Stimulated activated memory B cell treated with anti-CD40 and anti-IgM and Interleukin-4, amounts not matched to agents 10 μg/mL and 1 μg/mL and 100 μg/mL, for 72 hours (primary cell): ENCODE data around the gene TAF5.
"Not testable (repeated sequence)": the region's sequence is repeated elsewhere in the genome, so short reads cannot be mapped to it uniquely, and the experiment has no call there.

ENCODE experiments used
- ATAC-seq: fragments of 150-1000 bp; cut with Tn5 transposase; 2 replicates; pipeline ENCODE4 v1.10.0; 2021
- H3K27ac Mint-ChIP-seq: one replicate; pipeline ENCODE4 v1.8.0; 2022; ENCODE audit warnings: mild to moderate bottlenecking, mixed read lengths
- H3K27me3 Mint-ChIP-seq: one replicate; pipeline ENCODE4 v1.8.0; 2022; ENCODE audit warnings: mixed read lengths
- H3K36me3 Mint-ChIP-seq: one replicate; pipeline ENCODE4 v1.8.0; 2022; ENCODE audit warnings: mixed read lengths
- H3K4me1 Mint-ChIP-seq: one replicate; pipeline ENCODE4 v1.8.0; 2022; ENCODE audit warnings: mixed read lengths
- H3K4me3 Mint-ChIP-seq: one replicate; pipeline ENCODE4 v1.8.0; 2022; ENCODE audit warnings: mild to moderate bottlenecking, moderate library complexity, mixed read lengths
- H3K9me3 Mint-ChIP-seq: one replicate; pipeline ENCODE4 v1.8.0; 2022; ENCODE audit warnings: mixed read lengths

TAF5 gene

DNA sequence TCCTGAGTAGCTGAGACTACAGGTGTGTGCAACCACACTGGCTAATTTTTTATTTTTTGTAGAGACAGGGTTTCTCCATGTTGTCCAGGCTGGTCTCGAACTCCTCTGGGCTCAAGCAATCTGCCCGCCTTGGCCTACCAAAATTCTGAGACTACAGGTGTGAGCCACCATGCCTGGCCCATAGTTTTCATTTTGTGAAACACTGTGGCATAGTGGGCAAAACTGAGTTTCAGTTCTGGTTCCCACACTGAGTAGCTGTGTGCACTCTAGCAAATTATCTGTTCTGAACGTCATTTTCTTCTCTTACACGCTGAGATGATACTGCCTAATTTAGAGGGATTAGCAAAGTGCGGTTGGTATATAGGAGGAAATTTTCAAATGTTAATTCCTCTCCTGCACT is 15.0 kb downstream of the TAF5 start:
- H3K27me3 Mint-ChIP-seq: no peaks in the 10 kb centered on the region
- no peak overlapping the region for H3K27ac Mint-ChIP-seq
- peak; percentile 80 for ATAC-seq
- no peaks in the 10 kb centered on the region for H3K4me1 Mint-ChIP-seq
- H3K9me3 Mint-ChIP-seq: no peaks in the 10 kb centered on the region
- H3K36me3 Mint-ChIP-seq: peaks cover 26% of the 10 kb centered on the region
- H3K4me3 Mint-ChIP-seq: no peak overlapping the region

DNA sequence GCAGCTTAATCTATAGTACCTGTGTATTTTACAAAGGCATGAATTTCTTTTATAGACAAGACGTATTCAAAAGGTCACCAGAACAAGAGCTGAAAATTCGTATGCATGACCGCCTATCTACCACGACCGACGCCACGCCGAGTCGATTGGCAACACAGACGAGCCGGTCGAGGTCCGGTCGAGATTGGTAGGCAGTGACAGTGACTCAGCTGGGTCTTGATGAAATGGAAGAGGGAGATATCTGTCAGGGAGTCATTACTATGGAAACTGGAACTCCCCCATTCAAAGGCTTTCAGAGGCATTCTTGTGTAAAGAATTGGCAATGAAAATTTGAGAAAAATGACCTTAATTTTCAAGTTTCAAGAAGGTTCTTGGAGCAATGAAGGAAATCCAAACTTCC is 26.4 kb downstream of the TAF5 start:
- H3K4me1 Mint-ChIP-seq: peaks cover 46% of the 10 kb centered on the region
- no peaks in the 10 kb centered on the region for H3K9me3 Mint-ChIP-seq
- peaks cover 16% of the 10 kb centered on the region for H3K36me3 Mint-ChIP-seq
- H3K4me3 Mint-ChIP-seq: peak overlapping the region; percentile 71
- H3K27ac Mint-ChIP-seq: no peak overlapping the region
- H3K27me3 Mint-ChIP-seq: no peaks in the 10 kb centered on the region
- no peak for ATAC-seq

DNA sequence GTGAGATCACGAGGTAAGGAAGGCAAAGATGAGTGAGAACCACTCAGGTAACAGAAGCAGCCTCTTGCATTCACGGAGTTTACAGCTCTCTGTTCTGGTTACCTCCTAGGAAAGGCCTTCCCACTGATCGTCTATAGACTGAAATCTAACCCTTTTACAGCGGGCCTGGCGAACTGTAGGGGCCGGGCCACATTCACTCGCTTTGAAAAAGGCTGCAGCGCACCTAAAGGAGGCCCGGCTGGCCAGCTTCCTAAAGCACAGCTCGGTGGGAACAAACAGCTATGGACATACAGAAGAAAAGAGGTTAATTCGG is 27.9 kb downstream of the TAF5 start:
- Mint-ChIP-seq H3K27ac (peak overlapping the region; percentile 89), H3K9me3 (no peaks in the 10 kb centered on the region), H3K27me3 (no peaks in the 10 kb centered on the region), H3K4me3 (peak overlapping the region; percentile 94), H3K36me3 (peaks cover 28% of the 10 kb centered on the region), H3K4me1 (peaks cover 46% of the 10 kb centered on the region)
- no peak for ATAC-seq

DNA sequence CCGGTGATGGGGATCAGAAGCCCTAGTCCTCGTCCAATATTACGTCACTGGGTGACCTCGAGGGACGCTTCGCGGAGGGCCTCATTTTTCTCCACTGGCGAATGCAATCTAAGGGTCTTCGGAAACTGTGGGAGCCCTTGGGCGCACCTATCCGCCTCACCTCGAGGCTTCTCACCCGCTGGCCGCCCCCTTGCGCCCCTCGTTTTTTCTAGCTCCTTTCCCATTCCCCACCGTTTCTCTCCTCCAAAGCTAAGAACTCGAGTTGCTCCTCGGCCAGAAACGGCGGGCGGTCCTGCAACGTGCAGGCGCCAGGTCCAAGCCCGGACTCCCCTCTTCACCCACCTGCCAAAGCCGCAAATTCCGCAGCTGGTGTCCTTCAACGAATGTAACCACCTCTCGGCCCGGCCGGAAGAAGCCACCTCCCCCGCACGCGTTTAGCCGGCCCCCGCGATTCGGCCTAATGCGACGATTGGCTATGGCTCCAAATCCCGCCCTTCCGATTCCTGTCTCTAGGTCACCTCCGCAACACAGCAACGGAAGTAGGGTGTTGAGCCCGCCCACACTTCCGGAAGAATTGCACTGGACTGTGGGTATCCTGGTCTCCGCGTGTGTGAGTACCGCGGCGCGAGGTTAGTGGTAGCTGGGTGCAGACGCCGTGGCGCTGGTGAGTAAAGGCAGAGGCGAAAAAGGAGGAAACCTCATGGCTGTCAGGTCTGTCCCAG is 28.5 kb downstream of the TAF5 start, which contains the start of the genes ATP5MK and PDCD11:
Gene ATP5MK, minus strand, starts transcription at position 409 of the 722 bp plus-strand sequence. CDS start 4,018 bp downstream, outside the sequence.
Gene PDCD11, plus strand, starts transcription at position 560 of the 722 bp plus-strand sequence. CDS start 1,801 bp downstream, outside the sequence.
- Mint-ChIP-seq H3K27me3 (no peaks in the 10 kb centered on the region), H3K27ac (peak within 1 kb of the TSS; percentile 89), H3K36me3 (peaks cover 33% of the 10 kb centered on the region), H3K4me1 (peaks cover 46% of the 10 kb centered on the region), H3K9me3 (no peaks in the 10 kb centered on the region), H3K4me3 (peak within 1 kb of the TSS; percentile 94)
- ATAC-seq: peak; percentile 100

DNA sequence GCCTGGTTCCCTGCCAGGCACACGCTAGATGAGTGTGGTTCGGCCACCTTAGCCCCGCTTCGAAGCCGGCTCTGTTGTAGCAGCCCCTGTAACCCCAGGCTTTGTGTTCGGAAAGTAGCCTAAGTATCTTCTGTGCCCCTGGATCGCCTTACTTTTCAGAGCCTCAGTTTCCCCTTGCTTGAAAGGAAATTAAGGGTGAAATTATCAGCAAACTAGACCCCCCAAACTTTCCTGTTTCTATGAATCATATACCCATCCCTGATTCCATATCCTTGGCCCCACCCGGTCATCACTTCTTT is 29.0 kb downstream of the TAF5 start:
- Mint-ChIP-seq H3K9me3 (no peaks in the 10 kb centered on the region), H3K36me3 (peaks cover 35% of the 10 kb centered on the region), H3K4me1 (peaks cover 46% of the 10 kb centered on the region), H3K27me3 (no peaks in the 10 kb centered on the region), H3K27ac (peak overlapping the region; percentile 89), H3K4me3 (peak overlapping the region; percentile 94)
- ATAC-seq: no peak

DNA sequence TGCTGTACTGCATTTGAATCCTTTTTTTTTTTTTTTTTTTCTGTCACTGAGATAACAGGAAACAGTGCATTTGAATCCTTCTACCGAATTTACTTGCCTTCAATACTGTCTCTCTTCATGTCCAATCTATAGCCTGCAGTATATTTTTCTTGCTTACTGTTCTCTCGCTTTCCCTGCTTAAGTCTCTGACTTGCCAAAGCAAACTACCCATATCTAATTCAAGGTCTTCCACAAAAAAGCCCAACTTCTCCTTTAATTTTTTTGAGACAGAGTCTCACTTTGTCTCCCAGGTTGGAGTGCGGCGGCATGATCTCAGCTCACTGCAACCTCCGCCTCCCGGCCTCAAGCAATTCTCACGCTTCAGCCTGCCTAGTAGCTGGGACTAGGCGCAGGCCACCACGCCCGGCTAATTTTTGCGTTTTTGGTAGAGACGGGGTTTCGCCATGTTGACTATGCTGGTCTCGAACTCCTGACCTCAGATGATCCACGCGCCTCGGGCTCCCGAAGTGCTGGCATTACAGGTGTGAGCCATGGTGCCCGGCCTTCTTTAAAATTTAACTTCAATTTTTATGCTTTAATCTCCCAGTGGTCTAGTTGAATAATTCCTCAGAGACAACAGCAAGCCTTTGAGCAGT is 29.5 kb downstream of the TAF5 start:
- Mint-ChIP-seq H3K4me3 (peak overlapping the region; percentile 94), H3K4me1 (peaks cover 46% of the 10 kb centered on the region), H3K9me3 (no peaks in the 10 kb centered on the region), H3K27ac (peak overlapping the region; percentile 89), H3K27me3 (no peaks in the 10 kb centered on the region), H3K36me3 (peaks cover 35% of the 10 kb centered on the region)
- ATAC-seq: no peak

DNA sequence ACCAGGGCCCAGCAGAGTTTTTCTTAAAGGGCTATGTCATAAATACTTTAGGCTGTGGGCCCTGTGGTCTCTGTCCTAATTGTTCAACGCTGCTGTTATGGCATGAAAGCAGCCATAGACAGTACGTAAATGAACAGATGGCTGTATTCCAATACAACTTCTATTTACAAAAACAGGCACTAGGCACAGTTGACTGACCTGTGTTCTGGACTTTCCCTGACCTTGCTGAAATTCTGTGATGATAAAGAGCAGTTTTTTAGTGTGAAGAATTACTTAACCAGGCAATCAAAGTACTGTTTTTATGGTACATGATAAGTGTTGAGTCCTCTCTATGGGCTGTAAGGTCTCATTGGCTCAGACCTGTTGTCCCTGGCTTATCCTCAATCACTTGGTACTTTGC is 45.8 kb downstream of the TAF5 start:
- no peaks in the 10 kb centered on the region for H3K9me3 Mint-ChIP-seq
- H3K27me3 Mint-ChIP-seq: no peaks in the 10 kb centered on the region
- H3K4me3 Mint-ChIP-seq: no peak overlapping the region
- peaks cover 56% of the 10 kb centered on the region for H3K36me3 Mint-ChIP-seq
- no peak overlapping the region for H3K27ac Mint-ChIP-seq
- no peak for ATAC-seq
- H3K4me1 Mint-ChIP-seq: no peaks in the 10 kb centered on the region

DNA sequence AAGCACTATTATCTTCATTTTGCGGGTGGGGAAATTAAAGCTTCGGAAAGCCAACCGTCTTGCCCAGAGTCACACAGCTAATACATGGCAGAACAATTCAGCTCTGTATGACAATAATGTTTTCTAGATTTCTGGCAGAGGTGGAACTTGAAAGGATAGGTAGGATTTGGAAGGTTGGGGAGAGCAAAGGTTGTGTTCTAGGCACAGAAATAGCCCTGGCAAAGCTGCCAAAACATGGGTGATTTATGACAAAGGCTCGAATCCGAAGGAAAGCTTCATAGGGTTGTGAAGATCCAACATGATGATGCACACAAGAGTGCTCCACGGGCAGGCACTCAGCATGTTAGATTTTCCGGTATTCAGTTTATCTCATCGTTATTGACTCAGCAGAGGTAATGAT is 47.8 kb downstream of the TAF5 start:
- no peaks in the 10 kb centered on the region for H3K27me3 Mint-ChIP-seq
- H3K27ac Mint-ChIP-seq: no peak overlapping the region
- no peaks in the 10 kb centered on the region for H3K4me1 Mint-ChIP-seq
- H3K9me3 Mint-ChIP-seq: no peaks in the 10 kb centered on the region
- no peak for ATAC-seq
- peaks cover 48% of the 10 kb centered on the region for H3K36me3 Mint-ChIP-seq
- no peak overlapping the region for H3K4me3 Mint-ChIP-seq

DNA sequence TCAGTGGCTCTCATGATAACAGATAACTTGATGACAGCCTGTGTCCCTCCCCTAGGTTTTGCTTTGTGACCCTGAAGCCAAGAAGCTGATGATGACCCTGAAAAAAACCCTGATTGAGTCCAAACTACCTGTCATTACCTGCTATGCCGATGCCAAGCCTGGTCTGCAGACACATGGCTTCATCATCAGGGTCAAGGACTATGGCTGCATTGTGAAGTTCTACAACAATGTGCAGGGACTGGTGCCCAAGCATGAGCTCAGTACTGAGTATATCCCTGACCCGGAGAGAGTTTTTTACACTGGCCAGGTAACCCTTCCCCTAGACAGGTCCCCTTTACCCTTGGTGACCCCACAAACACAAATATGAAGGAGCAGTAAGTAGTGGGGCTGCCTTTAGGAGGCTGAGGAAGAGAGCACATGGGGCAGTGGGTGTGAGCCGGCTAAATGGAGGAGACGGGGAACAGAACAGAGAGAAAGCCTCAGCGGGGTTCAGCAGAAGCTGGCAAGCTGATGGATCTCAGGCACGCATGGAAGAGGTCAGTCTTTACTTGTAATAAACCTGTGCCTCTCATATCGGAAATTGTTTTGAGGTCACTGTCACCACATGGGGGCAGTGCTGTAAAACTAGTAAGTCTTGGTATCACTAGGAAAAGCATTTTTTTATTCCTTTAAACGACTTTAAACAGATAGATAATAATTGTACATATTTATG is 48.8 kb downstream of the TAF5 start:
- H3K4me3 Mint-ChIP-seq: no peak overlapping the region
- peaks cover 53% of the 10 kb centered on the region for H3K36me3 Mint-ChIP-seq
- no peaks in the 10 kb centered on the region for H3K9me3 Mint-ChIP-seq
- no peak for ATAC-seq
- no peaks in the 10 kb centered on the region for H3K4me1 Mint-ChIP-seq
- H3K27ac Mint-ChIP-seq: no peak overlapping the region
- no peaks in the 10 kb centered on the region for H3K27me3 Mint-ChIP-seq

DNA sequence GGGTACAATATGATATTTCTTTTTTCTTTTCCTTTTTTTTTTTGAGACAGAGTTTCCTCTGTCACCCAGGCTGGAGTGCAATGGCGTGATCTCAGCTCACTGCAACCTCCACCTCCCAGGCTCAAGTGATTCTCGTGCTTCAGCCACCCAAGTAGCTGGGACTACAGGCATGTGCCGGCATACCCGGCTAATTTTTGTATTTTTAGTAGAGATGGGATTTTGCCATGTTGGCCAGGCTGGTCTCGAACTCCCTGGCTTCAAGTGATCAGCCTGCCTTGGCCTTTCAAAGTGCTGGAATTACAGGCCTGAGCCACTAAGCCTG is 49.3 kb downstream of the TAF5 start:
- not testable (repeated sequence) for H3K27ac Mint-ChIP-seq, H3K9me3 Mint-ChIP-seq, H3K4me3 Mint-ChIP-seq, H3K27me3 Mint-ChIP-seq, H3K4me1 Mint-ChIP-seq, ATAC-seq
- peaks cover 54% of the 10 kb centered on the region for H3K36me3 Mint-ChIP-seq

DNA sequence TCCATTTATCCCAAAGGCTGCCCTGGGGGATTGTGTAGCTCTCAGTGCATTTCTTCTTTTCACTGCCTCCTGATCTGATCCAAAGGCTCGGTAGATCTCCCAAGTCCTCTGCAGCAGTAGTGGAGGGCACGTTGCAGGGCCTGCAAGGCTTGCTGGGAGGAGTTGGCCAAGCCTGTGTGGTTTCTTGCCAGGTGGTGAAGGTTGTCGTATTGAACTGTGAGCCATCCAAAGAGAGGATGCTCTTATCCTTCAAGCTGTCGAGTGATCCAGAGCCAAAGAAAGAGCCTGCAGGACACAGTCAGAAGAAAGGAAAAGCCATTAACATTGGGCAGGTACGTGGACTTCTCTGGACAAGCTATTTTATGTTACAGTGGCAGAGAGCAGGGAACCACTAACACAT is 49.8 kb downstream of the TAF5 start:
- H3K9me3 Mint-ChIP-seq: no peaks in the 10 kb centered on the region
- no peak overlapping the region for H3K27ac Mint-ChIP-seq
- no peaks in the 10 kb centered on the region for H3K27me3 Mint-ChIP-seq
- H3K4me1 Mint-ChIP-seq: no peaks in the 10 kb centered on the region
- no peak for ATAC-seq
- H3K4me3 Mint-ChIP-seq: no peak overlapping the region
- H3K36me3 Mint-ChIP-seq: peaks cover 59% of the 10 kb centered on the region

DNA sequence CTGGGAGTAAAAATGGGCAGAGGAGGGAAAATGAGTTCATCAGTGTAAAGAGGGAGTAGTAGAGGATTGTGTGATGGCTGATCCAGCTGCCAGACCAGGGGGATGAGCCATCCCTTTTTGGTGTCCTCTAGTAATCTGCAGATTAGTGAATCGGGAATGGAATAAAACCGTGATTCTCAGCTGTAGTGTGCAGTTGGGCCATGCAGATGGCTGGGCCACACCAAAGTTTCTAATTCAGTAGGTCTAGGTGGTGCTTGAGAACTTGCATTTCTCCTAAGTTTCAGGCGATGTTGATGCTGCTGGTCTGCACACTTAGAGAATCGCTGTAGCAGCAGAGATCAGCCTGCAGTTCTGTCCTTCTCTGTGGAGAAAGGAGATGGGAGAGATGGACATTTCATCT is 51.3 kb downstream of the TAF5 start:
- ATAC-seq: no peak
- Mint-ChIP-seq H3K36me3 (peaks cover 69% of the 10 kb centered on the region), H3K27me3 (no peaks in the 10 kb centered on the region), H3K4me1 (no peaks in the 10 kb centered on the region), H3K27ac (no peak overlapping the region), H3K4me3 (no peak overlapping the region), H3K9me3 (no peaks in the 10 kb centered on the region)

DNA sequence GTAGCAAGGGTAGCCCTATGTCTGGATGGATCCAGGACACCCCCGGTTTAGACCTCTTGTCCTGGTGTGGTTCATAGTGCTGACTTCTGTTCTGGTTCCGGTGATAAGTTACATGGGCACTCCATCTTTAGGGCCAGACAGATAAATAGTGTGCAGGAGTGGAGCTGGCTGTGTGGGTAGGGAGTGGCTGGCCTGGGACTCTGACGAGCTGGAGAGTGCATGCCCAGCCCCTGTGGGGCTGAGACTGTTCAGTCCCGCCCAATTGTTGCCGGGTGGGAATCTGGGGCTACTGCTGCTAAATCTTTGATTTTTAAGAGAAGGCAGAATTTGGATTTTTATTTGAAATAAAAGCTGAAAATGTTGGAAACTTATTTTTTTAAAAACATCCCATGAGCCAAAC is 56.0 kb downstream of the TAF5 start:
- Mint-ChIP-seq H3K27ac (no peak overlapping the region), H3K27me3 (no peaks in the 10 kb centered on the region), H3K36me3 (peaks cover 67% of the 10 kb centered on the region), H3K4me1 (no peaks in the 10 kb centered on the region), H3K4me3 (no peak overlapping the region), H3K9me3 (no peaks in the 10 kb centered on the region)
- no peak for ATAC-seq

DNA sequence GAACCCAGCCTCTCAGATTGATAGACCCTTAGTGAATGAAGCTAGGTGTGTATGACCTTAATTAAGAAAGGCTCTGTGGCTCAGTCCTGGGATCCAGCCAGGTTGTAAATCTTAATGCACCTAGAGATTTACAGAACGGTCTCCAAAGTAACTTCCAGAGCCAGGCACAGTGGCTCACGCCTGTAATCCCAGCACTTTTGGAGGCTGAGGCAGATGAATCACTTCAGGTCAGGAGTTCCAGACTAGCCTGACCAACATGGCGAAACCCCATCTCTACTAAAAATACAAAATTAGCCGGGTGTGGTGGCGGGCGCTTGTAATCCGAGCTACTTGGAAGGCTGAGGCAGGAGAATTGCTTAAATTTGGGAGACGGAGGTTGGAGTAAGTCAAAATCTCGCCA is 60.1 kb downstream of the TAF5 start:
- Mint-ChIP-seq H3K4me3 (no peak overlapping the region), H3K4me1 (no peaks in the 10 kb centered on the region), H3K27me3 (no peaks in the 10 kb centered on the region), H3K27ac (no peak overlapping the region), H3K9me3 (no peaks in the 10 kb centered on the region), H3K36me3 (peaks cover 82% of the 10 kb centered on the region)
- no peak for ATAC-seq

DNA sequence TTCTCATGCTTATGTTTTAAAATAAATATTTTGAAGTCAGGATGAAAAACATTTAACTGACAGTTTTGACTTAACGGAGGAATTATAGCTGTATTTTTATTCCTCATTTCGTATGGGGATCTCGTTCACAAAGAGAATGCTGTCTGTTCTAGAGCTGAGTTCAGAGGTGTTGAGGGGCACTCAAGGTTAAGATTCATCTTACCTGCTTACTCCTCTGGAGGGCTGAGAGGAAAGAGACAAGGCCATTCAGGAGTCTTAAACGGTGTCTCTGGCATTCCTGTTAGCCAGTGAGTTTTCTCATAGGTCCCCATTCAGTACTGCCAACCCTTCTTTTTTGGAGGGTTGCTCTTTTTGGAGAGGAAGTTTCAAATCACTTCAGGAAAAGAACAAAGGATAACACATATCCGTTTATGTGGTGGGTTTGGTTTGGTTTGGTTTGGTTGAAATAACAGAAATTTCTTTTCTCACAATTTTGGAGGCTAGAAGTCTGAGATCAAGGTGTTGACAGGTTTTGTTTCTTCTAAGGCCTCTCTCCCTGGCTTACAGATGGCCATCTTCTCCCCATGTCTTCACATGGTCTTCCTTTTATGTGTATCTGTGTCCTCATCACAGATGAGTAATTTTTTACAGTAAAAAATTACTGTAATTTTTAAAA is 61.3 kb downstream of the TAF5 start:
- Mint-ChIP-seq H3K4me3 (no peak overlapping the region), H3K27me3 (no peaks in the 10 kb centered on the region), H3K9me3 (no peaks in the 10 kb centered on the region), H3K4me1 (no peaks in the 10 kb centered on the region), H3K27ac (peak overlapping the region; percentile 34), H3K36me3 (peaks cover 85% of the 10 kb centered on the region)
- ATAC-seq: no peak
